ENCODE measurements around the gene ZCCHC17.

- TF ChIP-seq POLR2A (IDR thresholded peaks at IDR 0.05; ENCODE audit: low read depth, low read length): no peak
- TF ChIP-seq TAF1 (IDR thresholded peaks at IDR 0.05; ENCODE audit: borderline replicate concordance, low read depth, low read length): no peak
Observed at GRCh38 chr1:31408788-31409318, 112.0 kb downstream of the ZCCHC17 start.
